GM08714 (cell line): ENCODE measurements around the gene CHKA.

Experiments
- H3K4me3 ChIP-seq: fragments of 200-500 bp; sonication (Bioruptor generic); 2 replicates; pipeline ENCODE4 v1.5.1; 2014; ENCODE audit warnings: mild to moderate bottlenecking, low read length, inconsistent platforms
- ZNF274 ChIP-seq: IDR thresholded peaks from 2 replicates; pipeline ENCODE4 v1.6.1; 2012; ENCODE audit warnings: mild to moderate bottlenecking, low read depth, low read length

Gene CHKA

GRCh38 chr11:68136866-68137265 lies 15.7 kb upstream of the CHKA start:
- no peak overlapping the region for H3K4me3 ChIP-seq
- TF ChIP-seq ZNF274, result no peak

- no peak for TF ChIP-seq ZNF274
- no peak overlapping the region for H3K4me3 ChIP-seq
Observed at GRCh38 chr11:68135161-68135560, 14.0 kb upstream of the CHKA start.

- TF ChIP-seq ZNF274, result no peak
- no peak overlapping the region for H3K4me3 ChIP-seq
Observed at GRCh38 chr11:68133761-68134160, 12.6 kb upstream of the CHKA start.

GRCh38 chr11:68130121-68130520 lies 8.9 kb upstream of the CHKA start:
- TF ChIP-seq ZNF274, result no peak
- H3K4me3 ChIP-seq, result no peak overlapping the region

GRCh38 chr11:68128682-68129327 lies 7.6 kb upstream of the CHKA start:
- no peak overlapping the region; the same call in 1 of the 2 replicates for H3K4me3 ChIP-seq
- TF ChIP-seq ZNF274, result no peak

- no peak overlapping the region; the same call in 1 of the 2 replicates for H3K4me3 ChIP-seq
- TF ChIP-seq ZNF274, result no peak
Observed at GRCh38 chr11:68127714-68128681, 6.8 kb upstream of the CHKA start.

GRCh38 chr11:68125164-68125563 lies 4.0 kb upstream of the CHKA start:
- no peak overlapping the region for H3K4me3 ChIP-seq
- TF ChIP-seq ZNF274, result no peak

GRCh38 chr11:68122936-68123539 lies 1.9 kb upstream of the CHKA start:
- no peak for TF ChIP-seq ZNF274
- no peak overlapping the region for H3K4me3 ChIP-seq

GRCh38 chr11:68120273-68121066 lies 718 bp downstream of the CHKA start:
- TF ChIP-seq ZNF274, result no peak
- H3K4me3 ChIP-seq, result peak overlapping the region; percentile 93

- no peak for TF ChIP-seq ZNF274
Observed at GRCh38 chr11:68118706-68119448, 2.3 kb downstream of the CHKA start.

GRCh38 chr11:68117853-68118470 lies 3.2 kb downstream of the CHKA start:
- H3K4me3 ChIP-seq, result no peak overlapping the region
- no peak for TF ChIP-seq ZNF274

More at GRCh38 chr11:68118706-68119448, 2.3 kb downstream of the CHKA start:
- peak overlapping the region; percentile 93; the same call in 1 of the 2 replicates for H3K4me3 ChIP-seq

- H3K4me3 ChIP-seq, result no peak overlapping the region
- TF ChIP-seq ZNF274, result no peak
Observed at GRCh38 chr11:68116974-68117373, 4.2 kb downstream of the CHKA start.

GRCh38 chr11:68116126-68116525 lies 5.1 kb downstream of the CHKA start:
- TF ChIP-seq ZNF274, result no peak
- H3K4me3 ChIP-seq, result no peak overlapping the region
